Breast epithelium (tissue), 4 donors: Measurements from ENCODE around the gene AP5Z1. TPM values are rescaled to one million over a fixed set of nuclear protein-coding genes. Genes with fewer than 3 reads are reported as not detected.

ENCODE experiments used
- DNase-seq, 2 donors: peaks; one replicate each; pipeline ENCODE4 v3.0.0-alpha.2; 2019; ENCODE audit warnings: low spot score in 2 of 2
- H3K27ac ChIP-seq, 2 donors: fragments of 200-600 bp; sonication (generic) in 1 of 2; one replicate each; pipeline ENCODE4 v1.5.1; 2016 to 2019; ENCODE audit warnings: mild to moderate bottlenecking in 1 of 2
- H3K27me3 ChIP-seq, 2 donors: fragments of 200-600 bp; sonication (generic) in 1 of 2; one replicate each; pipeline versions ENCODE4 v1.5.1 to v1.6.0; 2017 to 2019; ENCODE audit warnings: control low read depth in 1 of 2, mild to moderate bottlenecking in 1 of 2
- H3K36me3 ChIP-seq: fragments of 200-600 bp; one replicate; pipeline ENCODE4 v1.5.1; 2019
- H3K4me1 ChIP-seq, 2 donors: fragments of 200-600 bp; sonication (generic); one replicate each; pipeline ENCODE4 v1.5.1; 2016 to 2019; ENCODE audit warnings: control low read depth in 1 of 2
- H3K4me3 ChIP-seq, 3 donors: fragments of 200-600 bp; sonication (generic); 1 replicate in 2 of 3; 2 replicates in 1 of 3; pipeline ENCODE4 v1.5.1; 2016 to 2019; ENCODE audit warnings: mild to moderate bottlenecking in 3 of 3, moderate library complexity in 2 of 3
- H3K9me3 ChIP-seq, 2 donors: fragments of 200-600 bp; sonication (generic) in 1 of 2; one replicate each; pipeline ENCODE4 v1.5.1; 2016 to 2019; ENCODE audit warnings: control low read depth in 1 of 2
- POLR2A ChIP-seq: fragments of 450-650 bp; IDR thresholded peaks from one replicate; pipeline ENCODE4 v1.6.1; 2016; ENCODE audit warnings: antibody characterized with exemption, mild to moderate bottlenecking, moderate library complexity
- POLR2AphosphoS5 ChIP-seq, 3 donors: sonication (generic); formaldehyde crosslinking; IDR thresholded peaks; one replicate each; pipeline ENCODE4 v1.6.1; 2017; ENCODE audit warnings: antibody characterized with exemption in 3 of 3
- intact Hi-C: fragments of 100-400 bp; cut with DNase I; formaldehyde crosslinking; loops from one replicate; pipeline ENCODE4 v1.15.1; 2023; ENCODE audit warnings: low total_unique reads
- total RNA-seq, 3 donors: library from RNA; depleted of rRNA; stranded (reverse); fragments of >200 nt; gene quantifications; one replicate each; pipeline ENCODE4 v1.1.0, GENCODE V29; 2016
- TF ChIP-seq, protein P1 (sequence below), 3 donors: fragments of 450-650 bp; IDR thresholded peaks; one replicate each; pipeline ENCODE4 v1.5.1; 2016 to 2017; ENCODE audit warnings: antibody characterized with exemption in 3 of 3, mild to moderate bottlenecking in 3 of 3, moderate library complexity in 3 of 3

The AP5Z1 gene
- total RNA-seq, 3 donors from 2014 or later, result 20.0 to 25.9 (median 23.3) TPM

DNA sequence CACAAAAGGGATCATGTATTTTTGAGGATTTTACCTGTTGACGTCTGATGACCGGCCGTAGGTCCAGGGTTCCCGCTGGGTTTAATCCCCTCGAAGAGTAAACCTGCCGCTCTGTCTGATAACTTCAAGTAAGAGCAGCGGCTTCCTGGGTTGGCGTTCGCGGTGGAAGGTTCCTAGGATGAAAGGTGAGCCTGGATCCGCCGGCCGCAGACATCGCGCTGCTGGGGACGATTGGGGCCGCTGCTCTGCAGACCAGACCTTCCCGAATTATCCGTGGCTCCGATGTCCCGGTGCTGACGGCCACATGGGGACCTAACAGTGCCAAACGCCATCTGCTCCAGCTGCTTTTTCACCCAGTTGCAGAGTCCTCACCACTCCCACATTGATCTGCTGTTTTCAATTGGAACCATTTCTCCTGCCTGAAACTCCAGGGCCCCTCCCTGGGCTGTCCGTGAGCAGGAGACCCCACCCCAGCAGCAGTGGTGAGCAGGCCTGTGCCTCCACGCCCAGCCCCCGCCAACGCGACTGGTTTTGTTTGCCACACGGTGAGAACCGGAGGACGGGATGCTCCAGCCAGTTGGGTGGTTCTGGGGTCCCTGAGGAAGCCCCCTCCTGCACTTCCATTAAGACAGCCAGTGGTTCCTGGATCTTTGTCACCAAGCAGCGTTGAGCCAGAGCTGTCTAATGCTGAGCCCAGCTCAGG is 12.2 kb upstream of the AP5Z1 start:
- no peak for DNase-seq
- no peaks in the 10 kb centered on the region for H3K27me3 ChIP-seq
- H3K4me1 ChIP-seq, result no peaks in the 10 kb centered on the region
- H3K4me3 ChIP-seq, result no peak overlapping the region
- peaks cover 7% of the 10 kb centered on the region for H3K36me3 ChIP-seq
- H3K27ac ChIP-seq, result no peak overlapping the region
- H3K9me3 ChIP-seq, result no peaks in the 10 kb centered on the region
- intact Hi-C loops, result loop anchor here (5.0 kb wide), 1 partner anchor 81 kb away; the partner anchor contains the start of gene FOXK1
- TF ChIP-seq POLR2AphosphoS5 (IDR thresholded peaks at IDR 0.05) (no peak), POLR2A (no peak)
- TF ChIP-seq, protein P1, sequence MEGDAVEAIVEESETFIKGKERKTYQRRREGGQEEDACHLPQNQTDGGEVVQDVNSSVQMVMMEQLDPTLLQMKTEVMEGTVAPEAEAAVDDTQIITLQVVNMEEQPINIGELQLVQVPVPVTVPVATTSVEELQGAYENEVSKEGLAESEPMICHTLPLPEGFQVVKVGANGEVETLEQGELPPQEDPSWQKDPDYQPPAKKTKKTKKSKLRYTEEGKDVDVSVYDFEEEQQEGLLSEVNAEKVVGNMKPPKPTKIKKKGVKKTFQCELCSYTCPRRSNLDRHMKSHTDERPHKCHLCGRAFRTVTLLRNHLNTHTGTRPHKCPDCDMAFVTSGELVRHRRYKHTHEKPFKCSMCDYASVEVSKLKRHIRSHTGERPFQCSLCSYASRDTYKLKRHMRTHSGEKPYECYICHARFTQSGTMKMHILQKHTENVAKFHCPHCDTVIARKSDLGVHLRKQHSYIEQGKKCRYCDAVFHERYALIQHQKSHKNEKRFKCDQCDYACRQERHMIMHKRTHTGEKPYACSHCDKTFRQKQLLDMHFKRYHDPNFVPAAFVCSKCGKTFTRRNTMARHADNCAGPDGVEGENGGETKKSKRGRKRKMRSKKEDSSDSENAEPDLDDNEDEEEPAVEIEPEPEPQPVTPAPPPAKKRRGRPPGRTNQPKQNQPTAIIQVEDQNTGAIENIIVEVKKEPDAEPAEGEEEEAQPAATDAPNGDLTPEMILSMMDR (IDR thresholded peaks at IDR 0.05), result no peak

DNA sequence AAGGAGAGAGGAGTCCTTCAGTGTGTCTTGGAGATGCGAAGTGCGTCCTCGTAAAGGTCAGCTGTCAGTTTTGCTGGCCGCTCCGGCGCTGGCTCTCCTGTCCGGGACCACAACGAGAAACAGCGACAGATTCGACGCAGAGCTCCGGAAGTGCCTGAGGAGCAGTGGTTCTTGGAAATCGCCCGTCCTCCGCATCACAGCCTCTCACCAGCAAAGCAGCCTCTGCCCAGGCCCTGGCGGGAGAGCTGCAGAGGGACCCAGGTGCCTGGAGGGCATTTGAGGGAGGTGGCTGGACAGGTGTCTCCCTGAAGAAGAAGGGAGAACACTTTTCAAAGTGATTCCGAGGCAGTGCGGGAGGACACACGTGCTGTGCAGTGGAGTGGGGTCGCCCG is 11.6 kb upstream of the AP5Z1 start:
- no peak for DNase-seq
- intact Hi-C loops, result loop anchor here (5.0 kb wide), 1 partner anchor 81 kb away; the partner anchor contains the start of gene FOXK1
- H3K4me3 ChIP-seq, result no peak overlapping the region
- no peaks in the 10 kb centered on the region for H3K27me3 ChIP-seq
- H3K9me3 ChIP-seq, result no peaks in the 10 kb centered on the region
- no peaks in the 10 kb centered on the region for H3K4me1 ChIP-seq
- peaks cover 7% of the 10 kb centered on the region for H3K36me3 ChIP-seq
- TF ChIP-seq POLR2AphosphoS5 (IDR thresholded peaks at IDR 0.05) (no peak), POLR2A (no peak)
- TF ChIP-seq, protein P1 (IDR thresholded peaks at IDR 0.05), result no peak
- H3K27ac ChIP-seq, result peak overlapping the region in 1 of 2 donors; percentile 69

DNA sequence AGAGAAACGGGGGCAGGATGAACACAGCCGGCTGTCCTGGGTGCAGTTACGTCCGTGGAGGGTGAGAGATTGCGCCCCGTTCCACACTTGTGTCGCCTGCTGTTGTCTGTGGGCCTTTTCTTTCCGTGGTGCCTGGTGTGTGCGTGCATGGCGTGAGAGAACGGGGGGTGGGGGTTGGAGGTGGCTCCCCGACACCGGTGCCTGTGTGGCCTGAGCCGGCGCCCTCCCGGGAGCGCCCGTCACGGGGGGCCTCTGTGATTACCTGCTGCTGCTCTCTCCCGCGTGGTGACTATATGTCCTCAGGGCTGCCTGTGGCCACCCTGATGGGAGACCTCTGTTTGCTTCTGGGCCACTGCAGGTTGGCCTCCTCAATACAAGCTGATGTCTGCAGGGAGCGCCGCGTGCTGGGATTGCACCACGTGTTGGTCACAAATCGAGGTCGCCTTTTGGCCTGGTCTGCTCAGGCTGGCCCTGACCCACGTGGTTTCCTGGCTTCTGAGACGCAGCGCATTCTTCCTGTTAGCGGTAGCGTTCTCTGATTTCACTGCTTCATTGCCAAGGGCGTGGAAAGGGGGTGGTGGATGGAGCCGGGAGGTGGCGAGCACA is 10.9 kb upstream of the AP5Z1 start:
- Histone ChIP-seq H3K4me1 (no peaks in the 10 kb centered on the region), H3K27me3 (no peaks in the 10 kb centered on the region), H3K4me3 (peak overlapping the region in 1 of 3 donors; percentile 8), H3K9me3 (no peaks in the 10 kb centered on the region), H3K36me3 (peaks cover 4% of the 10 kb centered on the region), H3K27ac (peak overlapping the region; percentile 48 to 69)
- intact Hi-C loops, result loop anchor here (5.0 kb wide), 1 partner anchor 82 kb away; the partner anchor contains the start of gene FOXK1
- TF ChIP-seq POLR2AphosphoS5 (IDR thresholded peaks at IDR 0.05) (no peak), POLR2A (no peak)
- TF ChIP-seq, protein P1 (IDR thresholded peaks at IDR 0.05), result no peak
- no peak for DNase-seq

DNA sequence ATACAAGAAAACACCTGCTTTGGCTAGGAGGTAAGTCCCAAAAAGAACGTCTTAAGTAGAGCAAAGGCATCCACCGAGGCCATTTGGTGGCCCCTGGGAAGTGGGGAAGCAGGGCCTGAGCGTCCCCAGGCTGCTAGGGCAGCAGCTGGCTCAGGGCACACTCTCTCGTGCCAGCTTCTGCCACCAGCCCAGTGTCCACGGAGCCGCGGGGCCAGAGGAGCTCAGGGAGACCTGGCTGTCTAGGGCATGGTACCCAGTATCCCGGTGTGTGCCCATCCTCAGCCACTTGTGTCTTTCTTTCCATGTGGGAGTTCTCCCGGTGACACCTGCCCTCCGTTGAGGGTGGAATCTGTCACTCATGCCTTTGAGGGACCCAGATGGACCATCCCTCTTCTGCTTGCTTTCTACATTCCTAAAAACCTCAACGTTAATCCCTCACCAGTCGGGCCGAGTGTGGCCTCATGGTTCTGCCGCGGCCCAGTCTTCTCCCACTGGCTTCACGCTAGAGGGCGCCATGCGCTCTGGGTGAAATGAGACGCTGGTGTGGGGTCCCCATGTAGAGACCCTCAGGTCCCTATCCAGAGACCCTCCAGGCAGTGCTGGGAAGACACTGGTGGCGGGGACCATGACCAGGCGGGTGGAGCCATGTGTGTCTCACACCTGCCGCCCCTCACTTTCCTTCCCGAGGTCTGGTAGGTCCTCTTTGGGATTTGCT is 9.5 kb upstream of the AP5Z1 start:
- Histone ChIP-seq H3K9me3 (no peaks in the 10 kb centered on the region), H3K4me1 (no peaks in the 10 kb centered on the region), H3K27me3 (no peaks in the 10 kb centered on the region), H3K27ac (peak overlapping the region; percentile 48 to 69), H3K36me3 (no peaks in the 10 kb centered on the region), H3K4me3 (no peak overlapping the region)
- no peak for TF ChIP-seq POLR2AphosphoS5 (IDR thresholded peaks at IDR 0.05)
- no peak for DNase-seq
- intact Hi-C loops, result no loop called here

GRCh38 chr7:4766666-4767519 is 8.5 kb upstream of the AP5Z1 start:
- Histone ChIP-seq H3K4me3 (no peak overlapping the region), H3K36me3 (no peaks in the 10 kb centered on the region)
- intact Hi-C loops, result no loop called here

More at GRCh38 chr7:4766666-4767519, 8.5 kb upstream of the AP5Z1 start:
- peak overlapping the region in 1 of 2 donors; percentile 69 for H3K27ac ChIP-seq
- no peaks in the 10 kb centered on the region for H3K9me3 ChIP-seq
- no peaks in the 10 kb centered on the region for H3K27me3 ChIP-seq
- no peaks in the 10 kb centered on the region for H3K4me1 ChIP-seq
- no peak for DNase-seq
- TF ChIP-seq POLR2AphosphoS5 (IDR thresholded peaks at IDR 0.05) (no peak), POLR2A (no peak)
- TF ChIP-seq, protein P1 (IDR thresholded peaks at IDR 0.05), result no peak
